ENCODE measurements around the gene FOXA3.

Gene FOXA3

DNA sequence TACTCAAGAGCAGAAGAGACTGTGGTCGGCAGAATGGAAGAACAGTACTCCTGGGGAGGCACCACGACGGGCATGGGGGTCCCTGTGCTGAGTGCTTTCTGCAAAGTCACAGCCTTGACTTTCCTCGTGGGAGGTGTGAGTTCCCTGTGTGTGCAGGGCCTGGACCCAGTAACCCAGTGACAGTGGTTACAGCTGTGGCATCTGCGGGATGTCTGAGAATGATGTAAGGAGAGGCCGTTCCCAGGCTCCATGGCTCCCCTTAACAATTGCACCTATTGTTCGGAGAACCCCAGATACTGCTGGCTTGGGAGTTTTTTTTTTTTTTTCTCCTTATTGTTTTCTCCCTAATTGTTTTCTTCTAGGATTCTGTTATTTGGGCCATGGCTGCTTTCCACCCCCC lies 55.6 kb downstream of the FOXA3 start:
- ATAC-seq (ENCODE audit: insufficient read depth, low read depth), result no peak
- Histone ChIP-seq H3K4me3 (ENCODE audit: low read depth in 1 of 2, low read length in 2 of 2) (no peak overlapping the region), H2AFZ (ENCODE audit: low read depth, low read length) (no peak overlapping the region), H3K79me2 (ENCODE audit: insufficient read depth, low read length) (no peaks in the 10 kb centered on the region), H3K36me3 (ENCODE audit: insufficient read depth, low read length) (no peaks in the 10 kb centered on the region), H3K27me3 (ENCODE audit: insufficient read depth, low read length, poor library complexity) (no peaks in the 10 kb centered on the region), H3K9me3 (ENCODE audit: insufficient read depth, low read length, severe bottlenecking) (no peaks in the 10 kb centered on the region), H4K20me1 (ENCODE audit: insufficient read depth, low read length) (no peaks in the 10 kb centered on the region), H3K27ac (ENCODE audit: low read length) (no peak overlapping the region), H3K9ac (ENCODE audit: low read depth, low read length) (no peak overlapping the region), H3K4me1 (ENCODE audit: insufficient read depth, low read length) (peaks cover 24% of the 10 kb centered on the region), H3K4me2 (ENCODE audit: insufficient read depth, low read length) (no peak overlapping the region)
- no peak for DNase-seq
- TF ChIP-seq, protein P1, sequence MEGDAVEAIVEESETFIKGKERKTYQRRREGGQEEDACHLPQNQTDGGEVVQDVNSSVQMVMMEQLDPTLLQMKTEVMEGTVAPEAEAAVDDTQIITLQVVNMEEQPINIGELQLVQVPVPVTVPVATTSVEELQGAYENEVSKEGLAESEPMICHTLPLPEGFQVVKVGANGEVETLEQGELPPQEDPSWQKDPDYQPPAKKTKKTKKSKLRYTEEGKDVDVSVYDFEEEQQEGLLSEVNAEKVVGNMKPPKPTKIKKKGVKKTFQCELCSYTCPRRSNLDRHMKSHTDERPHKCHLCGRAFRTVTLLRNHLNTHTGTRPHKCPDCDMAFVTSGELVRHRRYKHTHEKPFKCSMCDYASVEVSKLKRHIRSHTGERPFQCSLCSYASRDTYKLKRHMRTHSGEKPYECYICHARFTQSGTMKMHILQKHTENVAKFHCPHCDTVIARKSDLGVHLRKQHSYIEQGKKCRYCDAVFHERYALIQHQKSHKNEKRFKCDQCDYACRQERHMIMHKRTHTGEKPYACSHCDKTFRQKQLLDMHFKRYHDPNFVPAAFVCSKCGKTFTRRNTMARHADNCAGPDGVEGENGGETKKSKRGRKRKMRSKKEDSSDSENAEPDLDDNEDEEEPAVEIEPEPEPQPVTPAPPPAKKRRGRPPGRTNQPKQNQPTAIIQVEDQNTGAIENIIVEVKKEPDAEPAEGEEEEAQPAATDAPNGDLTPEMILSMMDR (IDR thresholded peaks at IDR 0.05; ENCODE audit: borderline replicate concordance, extremely low read depth, low read length, poor library complexity, severe bottlenecking), result no peak
- TF ChIP-seq EZH2 (IDR thresholded peaks at IDR 0.05; ENCODE audit: borderline replicate concordance, low read depth, low read length, severe bottlenecking), result no peak

DNA sequence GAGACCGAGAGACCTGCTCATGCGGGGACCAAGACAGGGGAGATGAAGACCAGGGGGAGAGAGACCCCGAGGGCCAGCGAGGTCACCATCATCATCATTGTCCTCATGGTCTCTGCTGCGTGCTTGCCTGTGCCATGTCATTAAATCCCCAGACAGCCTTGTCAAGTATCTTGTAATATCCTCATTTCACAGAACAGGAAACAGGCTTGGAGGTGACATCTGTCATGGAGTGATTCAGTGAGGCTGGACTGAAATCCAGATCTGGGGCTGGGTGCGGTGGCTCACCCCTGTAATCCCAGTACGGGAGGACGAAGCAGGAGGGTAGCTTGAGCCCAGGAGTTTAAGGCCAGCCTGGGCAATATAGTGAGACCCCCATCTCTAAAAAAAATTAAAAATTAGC lies 56.3 kb downstream of the FOXA3 start:
- TF ChIP-seq, protein P1 (IDR thresholded peaks at IDR 0.05; ENCODE audit: borderline replicate concordance, extremely low read depth, low read length, poor library complexity, severe bottlenecking), result no peak
- TF ChIP-seq EZH2 (IDR thresholded peaks at IDR 0.05; ENCODE audit: borderline replicate concordance, low read depth, low read length, severe bottlenecking), result no peak
- Histone ChIP-seq H3K4me2 (ENCODE audit: insufficient read depth, low read length) (no peak overlapping the region), H3K36me3 (ENCODE audit: insufficient read depth, low read length) (no peaks in the 10 kb centered on the region), H3K79me2 (ENCODE audit: insufficient read depth, low read length) (no peaks in the 10 kb centered on the region), H3K9me3 (ENCODE audit: insufficient read depth, low read length, severe bottlenecking) (no peaks in the 10 kb centered on the region), H3K9ac (ENCODE audit: low read depth, low read length) (no peak overlapping the region), H3K27me3 (ENCODE audit: insufficient read depth, low read length, poor library complexity) (no peaks in the 10 kb centered on the region), H3K4me3 (ENCODE audit: low read depth in 1 of 2, low read length in 2 of 2) (no peak overlapping the region), H3K27ac (ENCODE audit: low read length) (no peak overlapping the region), H4K20me1 (ENCODE audit: insufficient read depth, low read length) (no peaks in the 10 kb centered on the region), H2AFZ (ENCODE audit: low read depth, low read length) (no peak overlapping the region), H3K4me1 (ENCODE audit: insufficient read depth, low read length) (peaks cover 24% of the 10 kb centered on the region)
- ATAC-seq (ENCODE audit: insufficient read depth, low read depth), result no peak
- no peak for DNase-seq

DNA sequence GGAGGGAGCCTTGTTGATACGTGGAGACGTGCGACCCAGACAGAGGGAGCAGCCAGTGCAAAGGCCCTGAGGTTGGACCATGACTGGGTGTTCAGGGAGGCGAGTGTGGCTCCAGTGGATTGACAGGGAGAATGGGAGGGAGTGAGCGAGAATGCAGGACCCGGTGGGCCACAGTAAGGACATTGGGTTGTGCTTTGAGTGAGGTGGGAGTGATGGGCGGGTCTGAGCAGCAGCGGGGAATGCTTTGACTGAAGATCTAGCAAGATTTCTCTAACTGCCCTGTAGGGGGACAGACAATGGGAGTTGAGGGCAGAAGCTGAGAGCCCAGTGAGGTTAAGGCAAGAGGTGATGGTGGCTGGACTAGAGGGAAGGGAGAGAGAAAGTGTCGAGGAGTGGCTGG lies 58.2 kb downstream of the FOXA3 start:
- H3K27me3 ChIP-seq (ENCODE audit: insufficient read depth, low read length, poor library complexity), result no peaks in the 10 kb centered on the region
- no peaks in the 10 kb centered on the region for H4K20me1 ChIP-seq (ENCODE audit: insufficient read depth, low read length)
- no peaks in the 10 kb centered on the region for H3K79me2 ChIP-seq (ENCODE audit: insufficient read depth, low read length)
- TF ChIP-seq, protein P1 (IDR thresholded peaks at IDR 0.05; ENCODE audit: borderline replicate concordance, extremely low read depth, low read length, poor library complexity, severe bottlenecking), result peak; percentile 22
- TF ChIP-seq EZH2 (IDR thresholded peaks at IDR 0.05; ENCODE audit: borderline replicate concordance, low read depth, low read length, severe bottlenecking), result no peak
- DNase-seq, result no peak
- no peaks in the 10 kb centered on the region for H3K9me3 ChIP-seq (ENCODE audit: insufficient read depth, low read length, severe bottlenecking)
- H3K36me3 ChIP-seq (ENCODE audit: insufficient read depth, low read length), result no peaks in the 10 kb centered on the region
- H3K4me2 ChIP-seq (ENCODE audit: insufficient read depth, low read length), result no peak overlapping the region
- ATAC-seq (ENCODE audit: insufficient read depth, low read depth), result no peak
- no peak overlapping the region for H3K4me3 ChIP-seq (ENCODE audit: low read depth in 1 of 2, low read length in 2 of 2)
- H2AFZ ChIP-seq (ENCODE audit: low read depth, low read length), result no peak overlapping the region
- H3K4me1 ChIP-seq (ENCODE audit: insufficient read depth, low read length), result peaks cover 23% of the 10 kb centered on the region
- no peak overlapping the region for H3K27ac ChIP-seq (ENCODE audit: low read length)
- no peak overlapping the region for H3K9ac ChIP-seq (ENCODE audit: low read depth, low read length)
